Neural progenitor cell (in vitro differentiated cells): Measurements from ENCODE around the gene DLEC1. TPM values are rescaled to one million over a fixed set of nuclear protein-coding genes. Genes with fewer than 3 reads are reported as not detected.

ENCODE experiments used
- DNase-seq: peaks from one replicate; pipeline ENCODE4 v3.0.0-alpha.2; 2016; ENCODE audit warnings: low spot score
- H2AFZ ChIP-seq: fragments of 200-600 bp; sonication (generic); replicated peaks from 2 replicates; pipeline ENCODE4 v1.6.1; 2016; ENCODE audit warnings: antibody characterized with exemption
- H3F3A ChIP-seq: fragments of 200-600 bp; sonication (generic); 2 replicates; pipeline ENCODE4 v1.6.1; 2016; ENCODE audit warnings: antibody characterized with exemption, low read depth
- H3K27ac ChIP-seq: fragments of 200-600 bp; sonication (generic); 2 replicates; pipeline ENCODE4 v1.5.1; 2016; ENCODE audit warnings: mild to moderate bottlenecking
- H3K27me3 ChIP-seq: fragments of 200-600 bp; sonication (generic); 2 replicates; pipeline ENCODE4 v1.6.1; 2016; ENCODE audit warnings: mild to moderate bottlenecking, moderate library complexity
- H3K36me3 ChIP-seq: fragments of 200-600 bp; sonication (generic); 2 replicates; pipeline ENCODE4 v1.5.1; 2016
- H3K4me1 ChIP-seq: fragments of 200-600 bp; sonication (generic); 2 replicates; pipeline ENCODE4 v1.6.1; 2016; ENCODE audit warnings: mixed run types
- H3K4me2 ChIP-seq: fragments of 200-600 bp; sonication (generic); 2 replicates; pipeline ENCODE4 v1.6.1; 2016
- H3K4me3 ChIP-seq: fragments of 200-600 bp; sonication (generic); 2 replicates; pipeline ENCODE4 v1.5.1; 2016
- H3K79me2 ChIP-seq: fragments of 200-600 bp; sonication (generic); 2 replicates; pipeline ENCODE4 v1.6.1; 2016; ENCODE audit warnings: low read depth
- H3K9ac ChIP-seq: fragments of 200-600 bp; sonication (generic); 2 replicates; pipeline ENCODE4 v1.6.1; 2016
- H3K9me3 ChIP-seq: fragments of 200-600 bp; sonication (generic); 2 replicates; pipeline ENCODE4 v1.5.1; 2016; ENCODE audit warnings: low read depth
- H4K20me1 ChIP-seq: fragments of 200-600 bp; sonication (generic); 2 replicates; pipeline ENCODE4 v1.6.1; 2016; ENCODE audit warnings: low read depth
- H3K27ac Mint-ChIP-seq: 3 replicates; pipeline ENCODE4 v1.8.0; 2021; ENCODE audit warnings: mixed read lengths
- H3K27me3 Mint-ChIP-seq: 2 replicates; pipeline ENCODE4 v1.8.0; 2022; ENCODE audit warnings: low read depth, mild to moderate bottlenecking, inconsistent platforms, moderate library complexity, mixed read lengths; ENCODE audit not compliant: insufficient read depth
- H3K36me3 Mint-ChIP-seq: 3 replicates; pipeline ENCODE4 v1.8.0; 2021; ENCODE audit warnings: mixed read lengths
- H3K4me1 Mint-ChIP-seq: 3 replicates; pipeline ENCODE4 v1.8.0; 2021; ENCODE audit warnings: mixed read lengths
- H3K4me3 Mint-ChIP-seq: 3 replicates; pipeline ENCODE4 v1.8.0; 2021; ENCODE audit warnings: mild to moderate bottlenecking, moderate library complexity, mixed read lengths
- H3K9me3 Mint-ChIP-seq: 3 replicates; pipeline ENCODE4 v1.8.0; 2020; ENCODE audit warnings: mixed read lengths
- EZH2 ChIP-seq: fragments of 200-600 bp; sonication (generic); IDR thresholded peaks from 2 replicates; pipeline ENCODE4 v1.6.1; 2017; ENCODE audit warnings: antibody characterized with exemption, mild to moderate bottlenecking, moderate library complexity
- EZH2phosphoT487 ChIP-seq: fragments of 200-600 bp; sonication (generic); IDR thresholded peaks from 2 replicates; pipeline ENCODE4 v1.6.1; 2017; ENCODE audit warnings: antibody characterized with exemption
- small RNA-seq: library from RNA; depleted of rRNA; stranded (forward); fragments of <200 nt; gene quantifications from one replicate; pipeline ENCODE3, GENCODE V24; 2015
- total RNA-seq: library from RNA; depleted of rRNA; stranded (reverse); fragments of >200 nt; gene quantifications from 2 replicates; pipeline ENCODE4 v1.2.3, GENCODE V29; 2015; ENCODE audit warnings: low replicate concordance
- TF ChIP-seq, protein P1 (sequence below): fragments of 200-600 bp; sonication (generic); IDR thresholded peaks from 2 replicates; pipeline ENCODE4 v1.5.1; 2017; ENCODE audit warnings: antibody characterized with exemption, mild to moderate bottlenecking

DLEC1 gene
- total RNA-seq, 1 donor from 2014 or later = 0.60 TPM

GRCh38 chr3:38171622-38172021, 132.6 kb downstream of the DLEC1 start:
- H3K4me1 Mint-ChIP-seq = peaks cover 18% of the 10 kb centered on the region
- H4K20me1 ChIP-seq = peaks cover 94% of the 10 kb centered on the region
- no peak overlapping the region for H3K9ac ChIP-seq

More at GRCh38 chr3:38171622-38172021, 132.6 kb downstream of the DLEC1 start:
- H3K4me3 ChIP-seq = no peak overlapping the region
- no peak overlapping the region for H3K27ac ChIP-seq
- no peak overlapping the region for H3K4me3 Mint-ChIP-seq
- H3K27me3 ChIP-seq = no peaks in the 10 kb centered on the region
- peaks cover 8% of the 10 kb centered on the region for H3K4me1 ChIP-seq
- H3K9me3 Mint-ChIP-seq = no peaks in the 10 kb centered on the region
- H3K36me3 Mint-ChIP-seq = peaks cover 13% of the 10 kb centered on the region
- TF ChIP-seq, protein P1, sequence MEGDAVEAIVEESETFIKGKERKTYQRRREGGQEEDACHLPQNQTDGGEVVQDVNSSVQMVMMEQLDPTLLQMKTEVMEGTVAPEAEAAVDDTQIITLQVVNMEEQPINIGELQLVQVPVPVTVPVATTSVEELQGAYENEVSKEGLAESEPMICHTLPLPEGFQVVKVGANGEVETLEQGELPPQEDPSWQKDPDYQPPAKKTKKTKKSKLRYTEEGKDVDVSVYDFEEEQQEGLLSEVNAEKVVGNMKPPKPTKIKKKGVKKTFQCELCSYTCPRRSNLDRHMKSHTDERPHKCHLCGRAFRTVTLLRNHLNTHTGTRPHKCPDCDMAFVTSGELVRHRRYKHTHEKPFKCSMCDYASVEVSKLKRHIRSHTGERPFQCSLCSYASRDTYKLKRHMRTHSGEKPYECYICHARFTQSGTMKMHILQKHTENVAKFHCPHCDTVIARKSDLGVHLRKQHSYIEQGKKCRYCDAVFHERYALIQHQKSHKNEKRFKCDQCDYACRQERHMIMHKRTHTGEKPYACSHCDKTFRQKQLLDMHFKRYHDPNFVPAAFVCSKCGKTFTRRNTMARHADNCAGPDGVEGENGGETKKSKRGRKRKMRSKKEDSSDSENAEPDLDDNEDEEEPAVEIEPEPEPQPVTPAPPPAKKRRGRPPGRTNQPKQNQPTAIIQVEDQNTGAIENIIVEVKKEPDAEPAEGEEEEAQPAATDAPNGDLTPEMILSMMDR = no peak
- TF ChIP-seq EZH2 (no peak), EZH2phosphoT487 (no peak)
- no peaks in the 10 kb centered on the region for H3F3A ChIP-seq
- no peak overlapping the region for H2AFZ ChIP-seq
- H3K27ac Mint-ChIP-seq = no peak overlapping the region
- H3K79me2 ChIP-seq = peaks cover 100% of the 10 kb centered on the region
- no peak overlapping the region for H3K4me2 ChIP-seq
- DNase-seq = no peak
- H3K36me3 ChIP-seq = no peaks in the 10 kb centered on the region
- H3K27me3 Mint-ChIP-seq = no peaks in the 10 kb centered on the region
- H3K9me3 ChIP-seq = no peaks in the 10 kb centered on the region

Small RNAs within 50 kb of the gene (small RNA-seq; reads per million reads assigned to genes)
- gene RF00019 = not detected

Other genes with a start within 250 kb of the DLEC1 start
- gene CTDSPL, start 177.3 kb upstream of the DLEC1 start, total RNA-seq = 36.9 and 43.0 TPM in 2 replicates
- 4.9 and 5.6 TPM in 2 replicates for gene VILL, start 48.4 kb upstream of the DLEC1 start, total RNA-seq
- gene PLCD1, start 9.6 kb upstream of the DLEC1 start, total RNA-seq = 38.6 and 42.4 TPM in 2 replicates
- gene ACAA1, start 97.9 kb downstream of the DLEC1 start, total RNA-seq = 3.3 and 13.3 TPM in 2 replicates
- gene MYD88, start 99.5 kb downstream of the DLEC1 start, total RNA-seq = 3.1 and 5.5 TPM in 2 replicates
- gene OXSR1, start 126.3 kb downstream of the DLEC1 start, total RNA-seq = 60.2 and 65.8 TPM in 2 replicates
- 0.21 TPM in 1 of 2 replicates, not detected in the other for gene SLC22A13, start 226.6 kb downstream of the DLEC1 start, total RNA-seq
- gene SLC22A14, start 243.1 kb downstream of the DLEC1 start, total RNA-seq = not detected in 2 replicates